Fibroblast of skin of back (primary cell): ENCODE data around the gene NAIF1.
"Not testable (repeated sequence)": the region's sequence is repeated elsewhere in the genome, so short reads cannot be mapped to it uniquely, and the experiment has no call there.

Experiments
- DNase-seq: peaks from one replicate; pipeline ENCODE4 v3.0.0-alpha.2; 2013

Gene NAIF1

DNA sequence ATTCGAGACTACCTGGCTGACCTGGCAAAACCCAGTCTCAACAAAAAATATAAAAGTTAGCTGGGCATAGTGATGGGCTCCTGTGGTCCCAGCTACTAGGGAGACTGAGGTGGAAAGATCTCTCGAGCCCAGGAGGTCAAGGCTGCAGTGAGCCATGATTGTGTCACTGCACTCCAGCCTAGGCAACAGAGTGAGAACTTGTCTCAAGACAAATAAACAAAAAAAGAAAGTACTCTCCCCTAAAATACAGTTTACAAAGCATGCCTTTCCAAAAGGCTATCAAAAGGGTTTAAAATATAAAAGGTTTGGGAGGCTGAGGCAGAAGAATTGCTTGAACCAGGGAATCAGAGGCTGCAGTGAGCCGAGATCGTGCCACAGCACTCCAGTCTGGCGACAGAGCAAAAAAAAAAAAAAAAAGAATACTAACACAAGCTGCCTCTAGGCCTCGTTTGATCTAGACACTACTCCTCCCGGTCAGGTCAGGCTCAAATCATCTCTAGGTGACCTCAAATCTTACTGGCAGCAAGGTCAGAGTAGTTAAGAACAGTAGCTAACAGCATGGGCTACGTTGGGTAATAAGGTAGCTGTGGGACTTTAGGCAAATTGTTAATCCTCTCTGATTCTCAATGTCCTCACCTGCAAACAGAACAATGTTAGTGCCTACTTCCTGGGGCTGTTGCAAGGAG is 9.3 kb downstream of the NAIF1 start:
- no peak for DNase-seq

- DNase-seq = no peak
Observed at GRCh38 chr9:128056887-128057723, 10.0 kb downstream of the NAIF1 start.

DNA sequence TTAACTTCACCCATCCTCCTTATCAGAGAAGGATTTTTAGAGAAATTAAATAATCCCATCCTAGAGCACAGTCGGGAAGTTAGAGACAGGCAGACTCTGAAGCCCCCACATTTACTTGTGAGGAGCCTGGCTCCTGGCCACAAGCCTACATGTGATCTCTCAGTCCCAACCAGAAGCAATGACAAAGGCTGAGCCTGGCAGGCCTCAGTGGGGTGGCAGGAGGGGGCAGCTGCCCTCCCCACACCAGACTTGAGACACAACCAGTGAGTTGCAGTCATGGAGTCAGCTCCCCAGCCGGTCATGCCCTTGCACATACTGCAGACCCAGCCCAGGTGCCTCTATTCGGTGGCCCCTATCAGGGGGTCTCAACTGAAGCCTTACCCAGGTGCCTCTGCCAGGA is 11.0 kb downstream of the NAIF1 start:
- no peak for DNase-seq

DNA sequence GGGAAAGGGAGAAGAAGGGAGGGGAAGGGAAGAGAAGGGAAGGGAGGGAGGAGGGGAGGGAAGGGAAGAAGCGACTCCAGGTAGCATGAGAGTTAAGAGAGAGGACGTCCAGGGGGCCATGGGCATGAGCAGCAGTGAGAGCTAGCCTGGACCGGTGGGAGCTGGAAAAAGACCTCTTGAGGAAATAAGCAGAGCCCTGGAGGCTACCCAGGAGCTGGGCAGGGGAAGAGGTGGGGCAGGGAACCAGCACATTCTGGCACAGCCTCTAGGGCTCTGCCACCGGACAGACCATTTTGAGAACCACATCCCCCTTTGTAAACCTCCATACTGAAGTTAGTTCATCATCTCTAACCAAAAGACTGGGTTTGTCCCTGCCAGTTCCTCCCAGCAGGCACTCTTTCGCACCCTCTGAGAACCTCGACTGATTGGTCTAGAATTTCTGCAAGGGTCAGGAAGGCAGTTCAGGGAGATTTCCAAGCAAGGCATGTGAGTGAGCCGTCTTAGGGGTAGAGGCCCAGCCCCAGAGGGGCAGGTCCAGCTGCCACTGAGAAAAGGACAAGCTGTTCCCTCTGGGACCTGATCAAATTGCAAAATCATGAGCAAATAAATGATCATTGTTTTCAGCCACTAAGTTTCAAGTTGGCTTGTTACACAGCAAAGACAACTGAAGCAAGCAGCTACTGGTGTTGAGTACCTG is 11.6 kb downstream of the NAIF1 start:
- DNase-seq = no peak

- DNase-seq = no peak
Observed at GRCh38 chr9:128054087-128054486, 13.0 kb downstream of the NAIF1 start.

DNA sequence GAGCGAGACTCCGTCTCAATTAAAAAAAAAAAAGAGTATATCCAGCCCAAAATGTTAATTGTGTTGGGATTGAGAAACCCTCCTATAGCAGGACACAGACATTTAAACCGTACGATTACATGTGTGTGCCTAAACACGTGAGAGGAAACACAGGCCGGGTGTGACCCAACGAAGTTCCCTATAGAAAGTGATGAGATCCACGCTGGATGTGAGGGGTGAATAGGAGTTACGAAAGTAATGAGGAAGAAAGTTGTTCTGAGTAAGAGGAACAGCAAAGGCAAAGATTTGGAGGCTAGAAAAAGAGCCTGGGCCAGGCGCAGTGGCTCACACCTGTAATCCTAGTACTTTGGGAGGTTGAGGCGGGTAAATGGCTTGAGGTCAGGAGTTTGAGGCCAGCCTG is 13.6 kb downstream of the NAIF1 start:
- DNase-seq = no peak

GRCh38 chr9:128051932-128052709 is 15.0 kb downstream of the NAIF1 start:
- no peak for DNase-seq

DNA sequence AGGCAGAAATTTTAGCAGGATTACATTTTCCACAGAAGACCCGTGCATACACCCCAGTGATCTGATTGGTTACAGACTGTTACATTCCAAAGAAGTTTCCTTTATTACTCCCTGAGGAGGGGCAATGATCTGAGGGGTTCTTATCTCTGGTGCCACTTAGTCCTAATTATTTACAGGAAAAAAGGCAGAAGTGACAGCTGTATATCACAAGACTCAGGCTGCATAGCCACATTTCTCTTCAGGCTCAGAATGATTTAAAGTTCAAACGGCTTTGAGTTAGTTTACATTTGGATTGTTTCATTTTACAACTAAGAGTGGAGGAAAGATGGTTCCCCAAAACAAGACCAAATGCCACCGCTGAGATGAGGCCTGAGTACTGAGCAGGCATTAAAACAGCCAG is 17.3 kb downstream of the NAIF1 start:
- DNase-seq = no peak

GRCh38 chr9:128048663-128049062 is 18.5 kb downstream of the NAIF1 start:
- DNase-seq = no peak

- DNase-seq = no peak
Observed at GRCh38 chr9:128047231-128047630, 19.9 kb downstream of the NAIF1 start.

GRCh38 chr9:128045831-128046230 is 21.3 kb downstream of the NAIF1 start:
- DNase-seq = peak; percentile 30

- not testable (repeated sequence) for DNase-seq
Observed at GRCh38 chr9:128045409-128045808, 21.7 kb downstream of the NAIF1 start.

DNA sequence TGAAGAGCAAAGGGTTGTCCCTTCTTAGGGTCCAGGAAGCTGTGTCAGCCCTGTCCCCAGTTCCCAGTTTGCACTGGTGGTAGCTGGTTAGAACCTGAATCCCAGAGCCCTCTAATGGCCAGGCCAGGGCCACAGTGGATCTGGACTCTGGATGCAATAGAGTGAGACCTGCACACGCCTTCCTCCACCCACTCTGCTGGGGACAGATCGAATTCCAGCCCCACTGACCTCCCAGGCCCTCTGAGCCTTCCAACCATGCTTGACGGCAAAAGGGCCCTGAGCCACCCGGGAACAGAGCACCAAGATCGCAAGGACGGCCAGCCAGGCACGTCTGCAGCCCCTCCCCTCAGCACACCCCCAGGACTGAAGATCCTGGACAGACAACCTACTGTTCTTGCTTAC is 23.7 kb downstream of the NAIF1 start:
- DNase-seq = no peak

- DNase-seq = no peak
Observed at GRCh38 chr9:128042043-128042442, 25.1 kb downstream of the NAIF1 start.

DNA sequence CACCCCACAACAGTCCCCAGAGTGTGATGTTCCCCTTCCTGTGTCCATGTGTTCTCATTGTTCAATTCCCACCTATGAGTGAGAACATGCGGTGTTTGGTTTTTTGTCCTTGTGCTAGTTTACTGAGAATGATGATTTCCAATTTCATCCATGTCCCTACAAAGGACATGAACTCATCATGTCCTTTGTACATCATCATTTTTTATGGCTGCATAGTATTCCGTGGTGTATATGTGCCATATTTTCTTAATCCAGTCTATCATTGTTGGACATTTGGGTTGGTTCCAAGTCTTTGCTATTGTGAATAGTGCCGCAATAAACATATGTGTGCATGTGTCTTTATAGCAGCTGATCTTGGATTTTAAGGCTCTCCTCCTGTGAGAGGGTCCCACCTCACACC is 26.3 kb downstream of the NAIF1 start:
- not testable (repeated sequence) for DNase-seq

DNA sequence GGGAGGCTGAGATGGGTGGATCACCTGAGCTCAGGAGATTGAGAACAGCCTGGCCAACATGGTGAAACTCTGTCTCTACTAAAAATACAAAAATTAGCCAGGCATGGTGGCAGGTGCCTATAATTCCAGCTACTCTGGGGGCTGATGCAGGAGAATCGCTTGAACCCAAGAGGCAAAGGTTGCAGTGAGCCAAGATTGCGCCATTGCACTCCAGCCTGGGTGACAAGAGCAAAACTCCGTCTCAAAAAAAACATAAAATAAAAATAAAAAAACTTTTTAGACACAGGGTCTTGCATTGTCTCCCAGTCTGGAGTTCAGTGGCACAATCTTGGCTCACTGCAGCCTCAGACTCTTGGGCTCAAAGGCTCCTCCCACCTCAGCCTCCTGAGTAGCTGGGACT is 30.6 kb downstream of the NAIF1 start:
- not testable (repeated sequence) for DNase-seq

DNA sequence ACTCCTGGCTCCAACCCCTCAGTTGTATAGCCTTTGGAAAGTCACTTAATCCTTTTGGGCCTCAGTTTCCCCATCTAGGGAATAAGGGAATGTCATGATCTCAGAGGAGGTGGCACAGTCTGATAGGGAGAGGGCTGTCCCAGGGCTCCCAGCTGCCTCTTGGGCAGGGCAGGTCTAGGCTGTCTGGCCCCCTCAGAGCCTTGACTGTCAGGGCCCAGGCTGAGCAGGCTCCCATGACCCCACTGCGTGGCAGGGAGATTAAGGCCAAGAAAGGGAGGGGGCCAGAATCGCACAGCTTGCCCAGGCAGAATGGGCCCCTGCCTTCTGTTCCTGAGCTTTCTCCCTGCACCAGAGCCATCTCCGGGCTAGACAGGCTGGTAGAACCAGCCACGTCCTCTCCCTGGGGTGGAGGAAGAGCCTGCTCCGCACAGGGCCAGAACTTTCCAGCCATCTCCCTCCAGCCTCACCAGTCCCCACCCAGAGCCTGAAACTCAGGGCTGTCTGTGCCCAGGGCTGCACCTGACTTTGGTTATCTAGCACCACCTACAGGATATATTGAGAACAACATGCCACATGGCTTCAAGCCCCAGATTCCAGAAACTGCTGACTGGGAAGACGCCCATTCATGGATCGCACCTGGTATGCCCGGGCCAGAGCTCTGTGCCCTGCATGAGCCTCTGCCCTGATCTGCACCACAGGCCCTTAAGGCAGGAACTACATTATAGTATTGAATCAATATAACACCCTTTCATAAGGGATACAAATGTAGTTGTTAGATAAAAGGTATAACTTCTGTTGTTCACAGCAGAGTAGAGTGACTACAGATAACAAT is 32.1 kb downstream of the NAIF1 start:
- peak; percentile 72 for DNase-seq

GRCh38 chr9:128033609-128034008 is 33.5 kb downstream of the NAIF1 start:
- DNase-seq = no peak

- DNase-seq = no peak
Observed at GRCh38 chr9:128027705-128028104, 39.4 kb downstream of the NAIF1 start.

DNA sequence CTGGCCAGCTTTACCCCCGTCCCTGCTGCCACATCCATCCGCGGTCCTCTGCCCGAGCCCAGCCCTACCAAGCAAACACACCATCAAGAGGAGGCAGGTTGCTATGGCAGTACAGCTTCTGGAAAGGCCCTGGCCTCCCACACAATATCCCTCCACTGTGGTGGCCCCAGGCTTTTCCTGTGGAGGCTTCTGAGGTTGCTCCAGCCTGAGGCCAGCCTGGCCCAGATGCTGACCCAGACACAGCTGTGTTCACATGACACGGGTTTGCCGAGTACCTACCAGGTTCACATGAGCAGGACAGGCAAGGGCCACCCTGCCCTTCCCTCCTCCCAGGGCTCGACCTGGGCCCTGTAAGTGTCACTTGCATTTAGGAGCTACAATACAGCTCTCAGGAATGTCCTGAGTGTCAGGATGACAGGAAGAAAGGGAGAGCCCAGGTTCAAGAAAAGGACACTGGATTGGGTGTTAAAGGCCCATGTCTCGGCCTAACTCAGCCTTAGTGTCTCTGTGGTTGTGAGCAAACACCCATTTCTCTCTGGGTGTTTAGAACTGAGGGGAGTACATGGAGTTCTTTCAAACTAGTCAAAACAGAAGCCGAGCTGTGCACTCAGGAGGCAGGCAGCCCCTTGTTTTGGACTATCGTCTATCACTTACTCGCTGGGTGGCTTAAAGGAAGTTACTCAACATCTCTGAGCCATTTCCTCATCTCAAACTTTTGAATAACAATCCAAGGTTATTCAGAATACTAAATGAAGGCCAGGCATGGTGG is 40.2 kb downstream of the NAIF1 start:
- no peak for DNase-seq

- DNase-seq = no peak
Observed at GRCh38 chr9:128026255-128026772, 40.8 kb downstream of the NAIF1 start.
